ENCODE data around the gene BAG2. TPM values are rescaled to one million over a fixed set of nuclear protein-coding genes. Genes with fewer than 3 reads are reported as not detected.

BAG2 gene
- total RNA-seq, 2 donors from 2014 or later, result 2.5 to 2.9 TPM

GRCh38 chr6:57193177-57193576 is 21.1 kb downstream of the BAG2 start:
- Histone ChIP-seq H3K27ac (ENCODE audit: low read depth, low read length) (no peak overlapping the region), H3K36me3 (ENCODE audit: control insufficient read depth, insufficient read depth, low read length) (peaks cover 47% of the 10 kb centered on the region), H3K9me3 (ENCODE audit: control insufficient read depth, low read length) (no peaks in the 10 kb centered on the region), H3K9ac (ENCODE audit: extremely low read depth, low read length, poor library complexity, severe bottlenecking) (no peak overlapping the region), H3K4me1 (ENCODE audit: control insufficient read depth, insufficient read depth, low read length) (no peaks in the 10 kb centered on the region), H3K4me3 (ENCODE audit: low read length) (no peak overlapping the region), H3K27me3 (ENCODE audit: control insufficient read depth, insufficient read depth, low read length, poor library complexity, severe bottlenecking) (no peaks in the 10 kb centered on the region)
- Mint-ChIP-seq H3K36me3 (ENCODE audit: low read depth) (peaks cover 37% of the 10 kb centered on the region), H3K27me3 (ENCODE audit: insufficient read depth) (no peaks in the 10 kb centered on the region), H3K4me1 (no peaks in the 10 kb centered on the region), H3K4me3 (no peak overlapping the region), H3K9me3 (no peaks in the 10 kb centered on the region), H3K27ac (no peak overlapping the region)
- DNase-seq, result no peak
- no peak for TF ChIP-seq CTCF (conservative IDR thresholded peaks at IDR 0.05)

DNA sequence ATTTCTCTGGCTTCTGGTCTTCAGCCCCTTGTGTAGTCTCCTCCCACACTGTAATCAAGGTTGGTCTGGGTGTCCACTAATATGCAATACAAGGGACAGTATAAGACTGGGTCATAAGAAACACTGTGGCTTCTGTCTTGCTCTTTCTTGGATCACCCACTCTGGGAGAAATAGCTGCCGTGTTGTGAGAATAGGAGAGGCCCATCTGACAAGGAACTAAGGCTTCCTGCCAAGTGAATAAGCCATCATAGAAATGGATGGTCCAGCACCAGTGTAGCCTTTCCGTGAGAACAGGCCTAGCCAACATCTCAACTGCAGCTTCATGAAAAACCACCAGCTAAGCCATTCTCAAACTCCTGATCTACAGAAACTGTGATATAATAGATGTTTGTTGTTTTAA is 23.3 kb downstream of the BAG2 start:
- Mint-ChIP-seq H3K9me3 (no peaks in the 10 kb centered on the region), H3K36me3 (ENCODE audit: low read depth) (peaks cover 38% of the 10 kb centered on the region), H3K27me3 (ENCODE audit: insufficient read depth) (no peaks in the 10 kb centered on the region), H3K4me3 (no peak overlapping the region), H3K27ac (no peak overlapping the region), H3K4me1 (peaks cover 14% of the 10 kb centered on the region)
- Histone ChIP-seq H3K36me3 (ENCODE audit: control insufficient read depth, insufficient read depth, low read length) (peaks cover 35% of the 10 kb centered on the region), H3K4me3 (ENCODE audit: low read length) (no peak overlapping the region), H3K9me3 (ENCODE audit: control insufficient read depth, low read length) (no peaks in the 10 kb centered on the region), H3K9ac (ENCODE audit: extremely low read depth, low read length, poor library complexity, severe bottlenecking) (no peak overlapping the region), H3K4me1 (ENCODE audit: control insufficient read depth, insufficient read depth, low read length) (peaks cover 4% of the 10 kb centered on the region), H3K27ac (ENCODE audit: low read depth, low read length) (no peak overlapping the region), H3K27me3 (ENCODE audit: control insufficient read depth, insufficient read depth, low read length, poor library complexity, severe bottlenecking) (no peaks in the 10 kb centered on the region)
- WGBS, 2 experiments (ENCODE audit: insufficient coverage in 1 of 2, insufficient read length in 1 of 2), result 89 to 91% methylated on average over 1 to 2 of the region's 2 CpGs
- no peak for TF ChIP-seq CTCF (conservative IDR thresholded peaks at IDR 0.05)
- DNase-seq, result no peak

- Mint-ChIP-seq H3K4me1 (peaks cover 21% of the 10 kb centered on the region), H3K27me3 (ENCODE audit: insufficient read depth) (no peaks in the 10 kb centered on the region), H3K36me3 (ENCODE audit: low read depth) (peaks cover 16% of the 10 kb centered on the region), H3K9me3 (no peaks in the 10 kb centered on the region), H3K27ac (peak overlapping the region; percentile 39), H3K4me3 (no peak overlapping the region)
- Histone ChIP-seq H3K9me3 (ENCODE audit: control insufficient read depth, low read length) (no peaks in the 10 kb centered on the region), H3K9ac (ENCODE audit: extremely low read depth, low read length, poor library complexity, severe bottlenecking) (no peak overlapping the region), H3K4me3 (ENCODE audit: low read length) (no peak overlapping the region), H3K27me3 (ENCODE audit: control insufficient read depth, insufficient read depth, low read length, poor library complexity, severe bottlenecking) (no peaks in the 10 kb centered on the region), H3K4me1 (ENCODE audit: control insufficient read depth, insufficient read depth, low read length) (peaks cover 4% of the 10 kb centered on the region), H3K36me3 (ENCODE audit: control insufficient read depth, insufficient read depth, low read length) (peaks cover 7% of the 10 kb centered on the region), H3K27ac (ENCODE audit: low read depth, low read length) (no peak overlapping the region)
- DNase-seq, result peak; percentile 85
- no peak for TF ChIP-seq CTCF (conservative IDR thresholded peaks at IDR 0.05)
- 80 to 100% methylated on average over 1 to 6 of the region's 6 CpGs for WGBS, 2 experiments (ENCODE audit: insufficient coverage in 1 of 2, insufficient read length in 1 of 2)
Observed at GRCh38 chr6:57198926-57199636, 27.0 kb downstream of the BAG2 start.

Data from endodermal cell (in vitro differentiated cells).